GM18520 (cell line): ENCODE measurements around the gene RTL10.

Experiments used
- ATAC-seq: cut with Tn5 transposase; IDR thresholded peaks from one replicate; pipeline ENCODE4 v1.9.1; 2021; ENCODE audit not compliant: unreplicated experiment

RTL10 gene

GRCh38 chr22:19876314-19876940 is 21.8 kb upstream of the RTL10 start:
- ATAC-seq, result no peak

GRCh38 chr22:19875531-19876313 is 21.0 kb upstream of the RTL10 start:
- ATAC-seq, result no peak

GRCh38 chr22:19875061-19875530 is 20.4 kb upstream of the RTL10 start:
- no peak for ATAC-seq

GRCh38 chr22:19874307-19875060 is 19.8 kb upstream of the RTL10 start:
- ATAC-seq, result no peak

- ATAC-seq, result no peak
Measured at GRCh38 chr22:19873960-19874306, 19.3 kb upstream of the RTL10 start.

- ATAC-seq, result no peak
Measured at GRCh38 chr22:19873138-19873959, 18.7 kb upstream of the RTL10 start.

- no peak for ATAC-seq
Measured at GRCh38 chr22:19872779-19873137, 18.1 kb upstream of the RTL10 start.

- ATAC-seq, result no peak
Measured at GRCh38 chr22:19871845-19872778, 17.4 kb upstream of the RTL10 start.

- ATAC-seq, result no peak
Measured at GRCh38 chr22:19871023-19871844, 16.6 kb upstream of the RTL10 start.

- no peak for ATAC-seq
Measured at GRCh38 chr22:19870153-19871022, 15.7 kb upstream of the RTL10 start.

- no peak for ATAC-seq
Measured at GRCh38 chr22:19869497-19870152, 15.0 kb upstream of the RTL10 start.

GRCh38 chr22:19868773-19869471 is 14.2 kb upstream of the RTL10 start:
- no peak for ATAC-seq

GRCh38 chr22:19868333-19868732 is 13.7 kb upstream of the RTL10 start:
- ATAC-seq, result no peak

- ATAC-seq, result no peak
Measured at GRCh38 chr22:19867617-19868016, 12.9 kb upstream of the RTL10 start.

- no peak for ATAC-seq
Measured at GRCh38 chr22:19866665-19867009, 12.0 kb upstream of the RTL10 start.

- ATAC-seq, result no peak
Measured at GRCh38 chr22:19865141-19865829, 10.6 kb upstream of the RTL10 start.
